Left kidney (tissue), 2 donors: ENCODE measurements around the gene GUCY1A2. TPM values are rescaled to one million over a fixed set of nuclear protein-coding genes. Genes with fewer than 3 reads are reported as not detected.

Experiments
- DNase-seq: peaks from one replicate; pipeline ENCODE4 v3.0.0-alpha.2; 2013
- polyA plus RNA-seq: library from polyadenylated mRNA; unstranded; fragments of 120-200 nt; gene quantifications from one replicate; pipeline ENCODE4 v1.2.1, GENCODE V29; 2013; ENCODE audit not compliant: insufficient read length

GUCY1A2 gene
- polyA plus RNA-seq, 1 donor: 2.5 TPM

DNA sequence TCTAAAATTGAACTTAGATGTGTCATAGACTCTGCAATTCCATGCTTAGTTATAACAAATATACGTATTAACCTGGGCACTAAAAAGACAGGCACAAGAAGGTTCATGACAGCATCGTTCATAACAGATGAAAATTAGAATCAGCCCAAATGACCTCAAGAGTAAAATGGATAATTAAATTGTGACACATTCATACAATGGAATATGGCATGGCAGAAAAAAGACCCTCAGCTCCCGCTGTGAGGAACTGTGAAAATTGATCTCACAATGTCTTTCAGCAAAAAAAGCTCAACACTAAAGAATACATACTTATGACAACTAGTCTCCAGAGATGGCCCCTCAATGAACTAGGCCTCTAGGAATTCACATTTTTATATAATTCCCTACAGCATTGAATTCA lies 386.0 kb downstream of the GUCY1A2 start:
- no peak for DNase-seq

DNA sequence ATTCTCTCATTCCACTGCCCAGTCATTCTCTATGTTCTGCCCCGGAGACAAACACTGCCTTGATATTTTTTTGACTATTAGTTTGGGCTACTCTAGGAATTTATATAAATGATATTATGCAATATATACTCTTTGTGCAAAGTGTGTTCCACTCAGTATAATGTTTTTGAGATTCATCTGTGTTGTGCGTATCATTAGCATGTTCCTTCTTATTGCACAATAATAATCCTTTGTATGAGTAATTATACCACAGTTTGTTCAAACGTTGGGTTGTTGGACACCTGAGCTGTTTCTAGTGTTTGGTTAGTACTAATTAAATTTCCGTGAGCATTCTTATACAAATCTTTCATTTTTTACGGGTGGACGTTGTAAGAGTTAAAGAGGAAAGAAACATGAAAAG lies 390.6 kb downstream of the GUCY1A2 start:
- no peak for DNase-seq

DNA sequence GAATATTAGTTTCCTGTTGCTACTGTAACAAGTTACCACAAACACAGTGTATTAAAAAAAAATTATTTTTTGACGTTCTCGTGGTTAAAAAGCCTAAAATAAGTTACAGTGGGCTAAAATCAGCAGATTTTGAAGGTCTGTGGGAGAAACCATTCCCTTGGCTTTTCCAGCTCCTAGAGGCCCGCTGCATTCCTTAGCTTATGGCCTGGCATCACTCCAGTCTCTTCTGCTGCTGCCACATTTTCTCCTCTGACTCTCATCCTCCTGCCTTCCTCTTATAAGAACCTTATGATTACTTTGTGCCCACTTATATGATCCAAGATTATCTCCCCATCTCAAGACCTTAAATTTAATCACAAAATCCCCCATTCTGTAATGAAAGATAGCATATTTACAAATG lies 392.7 kb downstream of the GUCY1A2 start:
- DNase-seq: no peak

DNA sequence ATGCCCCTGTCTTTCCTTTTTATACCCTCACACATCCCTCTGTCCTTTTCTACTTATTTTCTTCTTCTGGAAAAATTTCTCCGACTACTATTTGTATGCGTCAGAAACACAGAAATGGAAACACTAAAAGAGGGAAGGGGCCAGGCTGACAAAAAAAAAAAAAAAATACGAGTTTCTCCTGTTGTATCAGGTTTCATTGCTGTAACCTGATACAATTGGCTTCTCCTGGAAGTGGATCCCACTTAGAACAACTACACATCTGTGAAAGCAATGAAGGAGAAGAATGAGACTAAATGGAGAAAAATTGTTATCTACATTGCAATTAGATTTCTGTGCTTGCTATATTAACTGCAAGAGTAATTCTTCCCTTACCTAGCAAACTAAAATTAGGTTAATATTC lies 393.9 kb downstream of the GUCY1A2 start:
- DNase-seq: no peak
